ENCODE data around the gene S100B.

The S100B gene

DNA sequence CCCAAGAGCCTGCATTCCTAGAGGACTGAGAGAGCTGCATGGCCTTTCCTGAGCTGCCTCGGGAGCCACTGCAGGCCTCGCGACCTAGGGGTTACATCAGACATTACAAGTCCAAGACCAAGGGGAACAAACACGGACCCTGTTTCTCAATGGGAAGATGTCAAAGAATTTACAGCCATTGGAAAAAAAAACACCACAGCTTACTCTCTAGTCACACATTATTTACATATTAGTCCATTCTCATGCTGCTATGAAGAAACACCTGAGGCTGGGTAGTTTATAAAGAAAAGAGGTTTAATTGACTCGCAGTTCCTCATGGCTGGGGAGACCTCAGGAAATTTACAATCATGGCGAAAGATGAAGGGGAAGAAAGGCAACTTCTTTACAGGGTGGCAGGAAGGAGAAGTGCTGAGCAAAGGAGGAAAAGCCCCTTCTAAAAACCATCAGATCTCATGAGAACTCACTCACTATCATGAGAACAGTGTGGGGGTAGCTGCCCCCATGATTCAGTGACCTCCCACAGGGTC lies 22.2 kb upstream of the S100B start:
- peak in 1 of 2 experiments; percentile 27 for DNase-seq

DNA sequence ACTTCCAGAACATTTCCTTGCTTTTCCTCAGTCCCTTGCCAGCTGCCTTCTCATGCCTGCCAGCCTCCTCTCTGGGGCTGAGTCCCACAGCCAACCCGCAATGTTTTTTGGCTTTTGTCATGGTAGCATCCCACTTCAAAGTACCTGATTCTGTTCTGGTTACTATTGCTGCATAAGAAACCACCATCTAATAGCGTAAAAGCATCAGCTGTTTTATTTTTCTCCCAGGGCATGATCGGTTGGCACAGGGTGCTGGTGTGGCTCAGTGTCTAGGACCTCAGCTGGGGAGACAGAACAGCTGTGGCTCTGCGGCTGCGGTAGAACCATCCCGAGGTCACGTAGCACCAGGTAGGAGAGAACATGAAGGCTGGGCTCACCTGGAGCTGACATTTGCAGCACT lies 21.7 kb upstream of the S100B start:
- DNase-seq: no peak

- no peak for DNase-seq
These were observed 20.9 kb upstream of the S100B start for GRCh38 chr21:46625759-46626158.

DNA sequence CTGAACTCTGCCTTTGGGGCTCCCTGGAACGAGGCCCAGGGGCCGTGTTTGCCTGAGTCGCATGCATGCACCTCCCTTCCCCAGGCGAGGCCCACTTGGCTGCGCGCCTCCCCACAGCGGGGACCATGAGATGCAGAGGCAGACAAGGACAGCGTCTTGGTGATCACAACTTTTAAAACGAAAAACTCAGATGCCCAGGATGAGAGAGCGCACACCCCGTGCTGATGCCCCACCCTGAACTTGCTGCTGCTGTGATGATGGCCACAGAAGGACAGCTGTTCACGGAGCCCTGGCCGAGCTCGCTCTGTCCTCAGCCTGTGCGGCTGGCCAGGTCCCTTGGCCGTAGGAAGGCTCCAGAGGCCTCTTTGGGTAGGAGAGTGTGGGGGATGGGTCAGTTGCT lies 19.2 kb upstream of the S100B start:
- no peak for DNase-seq

DNA sequence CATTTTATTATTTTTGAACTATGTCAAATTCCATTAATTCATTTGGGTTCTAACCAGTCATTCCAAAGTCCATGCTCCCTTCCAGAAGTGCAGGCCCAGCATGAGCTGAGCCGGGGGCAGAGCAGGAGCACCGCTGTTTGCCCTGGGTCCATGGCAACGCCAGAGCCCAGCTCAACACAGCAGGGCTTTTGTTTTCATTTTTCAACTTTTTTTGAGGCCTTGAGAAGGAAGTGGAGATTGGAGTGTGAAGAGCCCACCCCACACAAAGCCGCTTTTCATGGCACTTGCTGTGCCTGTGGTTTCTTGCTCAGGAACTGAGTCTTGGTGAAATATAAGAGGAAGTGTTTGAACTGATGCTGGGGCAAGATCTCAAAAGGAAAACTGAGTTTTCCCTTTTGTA lies 17.3 kb upstream of the S100B start:
- peak in 1 of 2 experiments; percentile 11 for DNase-seq

- DNase-seq: no peak
These were observed 16.7 kb upstream of the S100B start for GRCh38 chr21:46621457-46622182.

DNA sequence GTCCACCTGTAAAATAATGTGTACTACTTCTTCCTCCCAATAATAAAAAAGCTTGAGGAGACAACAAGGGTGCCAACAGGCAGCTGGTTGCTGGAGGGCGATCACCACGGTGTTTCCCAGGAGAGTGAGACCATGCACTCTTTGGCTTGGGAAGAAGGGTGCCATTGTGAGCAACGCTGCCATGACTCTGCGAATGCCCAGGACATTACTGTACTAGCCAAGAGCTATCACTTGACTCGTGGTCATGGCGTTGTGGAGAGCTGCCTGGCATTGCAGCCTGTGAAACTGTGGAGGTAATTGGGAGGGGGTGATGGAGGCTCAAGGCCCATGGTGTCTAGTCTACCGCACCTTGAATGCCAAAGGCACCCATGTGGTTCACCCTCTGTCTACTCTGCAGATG lies 16.0 kb upstream of the S100B start:
- DNase-seq: no peak

DNA sequence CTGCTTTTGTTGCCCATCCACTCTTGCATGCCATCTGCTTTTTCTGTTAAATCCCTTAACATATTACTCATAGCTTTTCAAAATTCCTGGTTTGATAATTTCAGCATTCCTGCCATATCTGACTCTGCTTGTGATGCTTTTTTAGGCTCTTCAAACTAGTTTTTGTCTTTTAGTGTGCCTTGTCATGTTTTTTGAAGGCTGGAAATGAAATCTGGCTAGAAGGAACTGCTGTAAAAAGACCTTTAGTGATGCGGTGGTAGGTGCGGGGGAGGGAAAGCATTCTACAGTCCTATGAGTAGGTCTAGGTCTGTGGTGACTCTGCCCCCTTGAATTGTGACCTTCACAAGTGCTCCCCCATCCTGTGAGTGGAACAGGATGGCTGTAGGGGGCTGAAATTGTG lies 15.0 kb upstream of the S100B start:
- DNase-seq: no peak

GRCh38 chr21:46618738-46619379 lies 14.0 kb upstream of the S100B start:
- DNase-seq: no peak

GRCh38 chr21:46617267-46618051 lies 12.6 kb upstream of the S100B start:
- DNase-seq: no peak

- DNase-seq: no peak
These were observed 11.8 kb upstream of the S100B start for GRCh38 chr21:46616656-46617055.

GRCh38 chr21:46616050-46616449 lies 11.2 kb upstream of the S100B start:
- DNase-seq: no peak

DNA sequence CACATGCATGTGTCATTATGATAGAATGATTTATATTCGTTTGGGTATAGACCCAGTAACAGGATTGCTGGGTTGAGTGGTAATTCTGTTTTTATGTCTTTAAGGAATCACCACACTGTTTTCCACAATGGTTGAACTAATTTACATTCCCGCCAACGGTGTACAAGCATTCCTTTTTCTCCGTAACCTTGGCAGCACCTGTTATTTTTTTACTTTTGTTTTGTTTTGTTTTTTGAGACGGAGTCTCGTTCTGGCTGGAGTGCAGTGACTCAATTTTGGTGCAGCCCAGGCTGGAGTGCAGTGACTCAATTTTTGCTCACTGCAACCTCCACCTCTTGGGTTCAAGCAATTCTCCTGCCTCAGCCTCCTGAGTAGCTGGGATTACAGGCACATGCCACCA lies 8.5 kb upstream of the S100B start:
- DNase-seq: no peak

GRCh38 chr21:46610018-46610701 lies 5.3 kb upstream of the S100B start:
- DNase-seq: no peak

DNA sequence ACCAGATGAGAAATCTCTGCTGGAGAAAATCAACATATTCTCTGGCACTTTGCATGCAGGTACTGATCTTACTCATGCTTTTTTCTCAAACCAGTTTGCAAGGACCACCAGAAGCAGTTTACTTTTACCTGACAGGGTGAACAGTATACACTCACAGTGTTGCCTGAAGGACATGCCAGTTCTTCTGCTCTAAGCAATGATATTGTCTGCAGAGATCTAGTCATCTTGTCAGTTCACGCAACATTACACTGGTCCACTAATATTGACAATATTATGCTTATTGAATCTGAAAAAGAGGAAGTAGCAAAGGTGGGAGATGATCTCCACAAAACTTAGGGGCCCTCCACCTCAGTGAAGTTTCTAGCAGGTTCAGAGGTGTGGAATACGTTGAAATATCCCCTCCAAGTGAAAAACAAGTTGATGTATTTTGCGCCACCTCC lies 3.8 kb upstream of the S100B start:
- DNase-seq: no peak

GRCh38 chr21:46607636-46608035 lies 2.8 kb upstream of the S100B start:
- no peak for DNase-seq

DNA sequence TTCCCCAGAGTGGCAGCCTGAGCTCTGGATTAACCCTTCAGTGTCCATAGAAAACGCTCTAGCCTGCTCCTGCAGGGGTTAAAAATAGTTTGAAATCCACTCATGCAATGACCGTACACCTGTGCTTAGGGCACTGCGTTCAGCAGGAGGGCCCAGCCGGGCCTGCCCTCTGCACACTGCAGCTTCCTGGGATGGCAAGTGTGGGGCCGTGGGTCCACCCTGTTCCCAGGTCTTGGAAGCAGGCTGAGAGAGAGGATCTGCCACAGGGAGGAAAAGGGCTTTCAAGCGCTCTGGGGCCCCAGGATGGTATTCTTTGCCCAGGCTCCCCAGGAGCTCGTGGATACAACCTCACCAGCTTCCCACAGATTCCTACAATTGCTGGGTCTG lies 1.5 kb upstream of the S100B start:
- no peak for DNase-seq

- DNase-seq: peak in 1 of 2 experiments; percentile 32
These were observed 1.0 kb upstream of the S100B start for GRCh38 chr21:46605767-46606426.

- no peak for DNase-seq
These were observed 430 bp downstream of the S100B start for GRCh38 chr21:46604329-46604974.

- DNase-seq: no peak
These were observed 1.7 kb downstream of the S100B start for GRCh38 chr21:46603228-46603627.

DNA sequence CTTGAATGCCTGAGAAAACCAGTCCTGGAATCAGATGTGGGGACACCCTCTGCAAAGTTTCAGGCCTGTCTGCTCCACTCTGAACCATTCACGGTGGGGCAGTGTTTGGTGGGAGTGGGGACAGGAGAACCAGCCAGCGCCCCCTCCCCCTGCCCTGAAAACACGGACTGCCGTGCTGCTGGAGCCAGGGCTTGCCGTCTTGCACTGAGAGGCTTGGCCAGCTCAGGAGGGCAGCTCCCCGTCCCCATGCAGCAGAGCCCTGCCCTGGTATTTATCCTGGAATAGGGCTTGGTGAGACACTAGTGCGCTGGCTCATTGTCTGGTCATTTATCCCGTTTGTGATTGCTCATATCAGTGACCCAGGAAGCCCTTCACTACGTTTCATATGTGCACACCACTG lies 3.9 kb downstream of the S100B start:
- no peak for DNase-seq

- no peak for DNase-seq
These were observed 4.6 kb downstream of the S100B start for GRCh38 chr21:46600305-46600704.

Data from stimulated activated CD4-positive, alpha-beta T cell treated with anti-CD3 and anti-CD28 coated beads, Interleukin-4, amount 100 ng/mL, for 4 hours (primary cell).